HG03108 (cell line): ENCODE measurements around the gene FAM124B.
"Not testable (repeated sequence)": the region's sequence is repeated elsewhere in the genome, so short reads cannot be mapped to it uniquely, and the experiment has no call there.

Experiments used
- ATAC-seq: cut with Tn5 transposase; IDR thresholded peaks from one replicate; pipeline ENCODE4 v1.9.1; 2021; ENCODE audit warnings: moderate library complexity; ENCODE audit not compliant: unreplicated experiment

Gene FAM124B

DNA sequence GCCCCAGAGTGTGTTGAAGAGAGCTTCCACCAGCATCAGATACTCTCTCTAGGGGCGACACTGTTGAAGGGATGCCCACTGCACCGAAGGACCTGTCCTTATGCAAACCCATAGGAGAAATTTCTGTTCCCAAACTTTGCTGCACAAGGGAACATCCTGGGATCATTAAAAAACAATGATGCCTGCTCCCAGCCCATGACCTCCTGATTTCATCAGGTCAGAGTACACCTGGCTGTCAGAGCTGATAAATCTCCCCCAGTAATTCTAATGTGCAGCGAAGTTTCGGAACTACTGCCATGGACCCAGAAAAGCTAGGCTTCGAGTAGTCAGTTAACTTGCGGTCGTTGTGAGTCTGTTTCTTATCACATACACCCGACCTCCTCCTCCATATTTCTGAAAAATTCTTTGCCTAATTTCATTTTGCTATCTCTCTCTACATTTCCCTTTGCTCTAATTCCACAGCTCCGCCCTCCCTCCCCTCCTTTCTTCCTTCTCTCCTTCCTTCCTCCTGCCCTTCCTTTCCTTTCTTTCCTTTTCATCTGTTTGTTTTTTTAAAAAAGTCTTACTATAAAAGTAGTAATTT is 18.8 kb downstream of the FAM124B start:
- no peak for ATAC-seq

DNA sequence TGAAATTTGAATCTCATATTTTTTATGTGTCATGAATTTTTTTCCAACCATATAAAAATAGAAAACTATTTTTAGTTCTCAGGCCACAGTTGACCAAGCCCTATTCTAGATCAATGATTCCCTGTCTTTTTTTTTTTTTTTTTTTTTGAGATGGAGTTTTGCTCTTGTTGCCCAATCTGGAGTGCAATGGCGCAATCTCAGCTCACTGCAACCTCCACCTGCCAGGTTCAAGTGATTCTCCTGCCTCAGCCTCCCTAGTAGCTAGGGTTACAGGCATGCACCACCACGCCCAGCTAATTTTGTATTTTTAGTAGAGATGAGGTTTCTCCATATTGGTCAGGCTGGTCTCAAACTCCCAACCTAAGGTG is 19.6 kb downstream of the FAM124B start:
- not testable (repeated sequence) for ATAC-seq

DNA sequence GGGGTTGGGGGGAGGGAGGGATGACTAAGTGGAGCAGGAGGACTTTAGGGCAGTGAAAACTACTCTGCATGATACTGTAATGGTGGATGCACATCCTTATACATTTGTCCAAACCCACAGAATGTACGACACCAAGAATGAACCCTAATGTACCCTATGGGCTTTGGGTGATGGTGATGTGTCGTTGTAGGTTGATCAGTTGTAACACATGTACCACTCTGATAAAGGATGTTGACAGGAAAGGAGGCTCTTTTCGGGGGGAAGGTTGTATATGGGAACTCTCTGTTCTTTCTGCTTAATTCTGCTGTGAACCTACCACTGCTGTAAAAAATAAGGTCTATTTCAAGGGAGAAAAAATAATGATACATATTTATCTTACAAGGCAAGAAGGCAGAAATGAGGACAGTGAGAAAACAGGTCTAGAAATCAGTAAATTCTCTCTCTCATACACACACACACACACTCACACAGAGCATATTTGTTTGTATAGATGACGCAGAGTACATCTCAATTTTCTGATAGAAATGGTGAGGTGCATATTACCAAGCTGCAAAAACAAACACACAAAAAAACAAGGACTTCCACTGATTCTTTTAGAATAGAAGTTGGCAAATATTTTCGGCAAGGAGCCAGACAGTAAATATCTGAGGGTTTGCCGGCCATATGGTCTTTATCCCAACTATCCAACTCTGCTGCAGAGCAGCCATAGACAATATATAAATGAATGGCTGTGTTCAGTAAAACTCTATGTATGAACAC is 20.2 kb downstream of the FAM124B start:
- ATAC-seq, result no peak

DNA sequence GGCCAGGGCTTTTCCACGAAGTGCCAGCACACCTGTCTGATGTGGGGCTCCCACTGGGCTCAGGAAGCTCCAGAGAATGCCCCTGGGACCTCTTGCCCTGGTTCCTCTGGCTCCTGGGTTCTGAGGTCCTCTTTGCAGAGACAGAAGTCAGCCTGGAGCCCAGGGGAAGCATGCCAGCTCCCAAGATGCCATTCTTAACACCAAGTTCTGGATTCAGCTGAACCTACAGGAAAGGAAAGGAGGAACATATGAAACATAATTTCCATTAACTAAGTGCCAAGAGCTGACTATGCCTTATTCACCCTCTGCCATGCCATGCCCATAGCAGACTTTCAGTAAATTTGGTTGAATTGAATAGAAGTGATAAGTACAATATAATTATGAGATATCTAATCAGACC is 21.9 kb downstream of the FAM124B start:
- ATAC-seq, result no peak

DNA sequence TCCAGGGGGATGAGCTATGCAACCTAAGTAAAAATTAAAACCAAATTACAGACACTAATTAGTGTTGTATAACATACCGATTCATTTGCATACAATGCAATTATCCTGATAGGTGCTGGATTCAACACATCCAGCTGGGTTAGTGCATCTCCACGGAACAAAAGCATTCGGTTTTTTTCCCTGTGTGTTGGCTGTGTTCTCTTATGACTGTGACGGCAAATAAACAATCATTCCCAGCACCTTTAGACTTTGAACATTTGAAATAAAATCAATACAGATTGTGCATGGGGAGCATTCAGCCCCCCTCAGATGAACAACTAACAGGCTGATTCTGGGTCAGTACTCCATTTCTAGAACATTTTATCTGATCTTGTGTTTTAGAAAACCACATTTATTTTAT is 22.7 kb downstream of the FAM124B start:
- ATAC-seq, result no peak

DNA sequence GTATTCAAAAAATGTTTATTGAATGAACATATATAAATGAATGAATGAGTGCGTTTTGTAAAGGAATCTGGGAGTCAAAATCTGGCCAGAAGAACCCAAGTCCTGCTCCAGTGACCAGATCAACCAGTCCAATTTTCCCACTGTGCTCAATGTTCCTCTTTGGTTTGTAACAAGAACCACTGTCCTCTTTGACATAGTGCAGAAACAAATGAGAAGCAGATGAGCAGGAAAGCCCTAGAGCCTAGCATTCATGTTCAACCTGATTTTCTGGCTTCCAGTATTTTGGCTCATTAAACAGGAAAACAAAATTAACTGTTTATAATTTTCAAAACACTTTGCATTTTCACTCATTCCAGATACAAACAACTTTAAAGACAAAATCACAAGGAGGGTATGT is 23.2 kb downstream of the FAM124B start:
- no peak for ATAC-seq

DNA sequence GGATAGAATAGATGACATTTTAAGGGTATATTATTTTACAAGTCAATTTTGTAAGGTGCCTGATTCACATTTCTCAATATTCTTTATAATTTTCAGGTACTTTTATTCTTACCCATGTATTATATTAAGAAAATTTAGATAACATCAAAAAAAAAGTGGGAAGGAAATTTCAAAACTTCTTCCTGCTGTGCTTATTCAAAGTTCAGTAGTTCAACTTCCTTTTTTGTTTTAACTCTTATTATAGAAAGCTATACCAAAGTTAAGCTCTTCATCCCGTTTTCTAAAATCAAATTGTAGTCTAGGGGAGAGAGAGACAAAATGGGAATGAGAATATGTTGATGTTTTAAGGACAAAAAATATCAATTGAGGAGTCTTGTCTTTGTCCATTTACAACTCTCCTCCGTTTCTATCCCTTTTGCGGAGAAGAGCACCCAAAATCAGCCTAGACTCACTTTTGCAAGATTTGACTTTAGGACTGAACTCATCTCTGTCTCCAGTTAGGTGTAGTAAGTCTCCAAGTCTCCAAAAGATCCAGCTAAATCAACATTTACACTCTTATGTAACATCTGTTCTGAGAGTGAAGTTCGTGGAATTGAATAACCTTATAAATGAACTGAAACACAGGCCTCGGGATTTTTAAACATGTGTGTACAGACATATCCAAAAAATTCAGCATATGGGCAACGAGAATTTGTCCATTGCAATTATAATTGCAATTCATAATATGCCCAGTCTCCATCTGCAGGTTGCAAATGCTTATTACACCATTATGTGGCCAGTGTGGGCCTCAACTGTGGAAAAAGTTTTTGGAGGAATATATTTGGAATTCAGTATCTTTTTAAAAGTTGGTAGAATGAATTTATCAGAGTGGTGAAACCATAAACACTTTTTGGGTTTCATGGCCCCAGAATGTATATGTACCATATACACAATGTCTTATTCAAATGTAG is 23.9 kb downstream of the FAM124B start:
- no peak for ATAC-seq

DNA sequence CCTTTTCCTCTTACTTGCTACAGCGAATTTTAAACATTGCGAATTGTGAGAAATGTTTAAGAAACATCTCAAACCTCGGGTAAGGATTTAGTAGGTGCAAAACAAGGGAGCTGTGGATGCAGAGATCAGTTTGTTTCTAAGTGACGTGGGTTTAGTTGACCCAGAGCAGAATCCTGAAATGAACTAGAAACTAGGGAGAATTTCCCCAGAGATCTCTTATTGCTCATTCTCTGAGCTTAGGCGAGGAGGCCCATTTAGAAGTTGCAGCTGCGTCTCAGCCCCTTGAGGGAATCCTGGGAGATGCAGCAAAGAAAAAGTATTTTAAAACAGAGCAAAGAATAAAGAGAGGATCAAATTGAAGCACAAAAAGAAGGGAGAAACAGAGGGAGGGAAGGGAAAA is 29.3 kb downstream of the FAM124B start:
- ATAC-seq, result no peak

DNA sequence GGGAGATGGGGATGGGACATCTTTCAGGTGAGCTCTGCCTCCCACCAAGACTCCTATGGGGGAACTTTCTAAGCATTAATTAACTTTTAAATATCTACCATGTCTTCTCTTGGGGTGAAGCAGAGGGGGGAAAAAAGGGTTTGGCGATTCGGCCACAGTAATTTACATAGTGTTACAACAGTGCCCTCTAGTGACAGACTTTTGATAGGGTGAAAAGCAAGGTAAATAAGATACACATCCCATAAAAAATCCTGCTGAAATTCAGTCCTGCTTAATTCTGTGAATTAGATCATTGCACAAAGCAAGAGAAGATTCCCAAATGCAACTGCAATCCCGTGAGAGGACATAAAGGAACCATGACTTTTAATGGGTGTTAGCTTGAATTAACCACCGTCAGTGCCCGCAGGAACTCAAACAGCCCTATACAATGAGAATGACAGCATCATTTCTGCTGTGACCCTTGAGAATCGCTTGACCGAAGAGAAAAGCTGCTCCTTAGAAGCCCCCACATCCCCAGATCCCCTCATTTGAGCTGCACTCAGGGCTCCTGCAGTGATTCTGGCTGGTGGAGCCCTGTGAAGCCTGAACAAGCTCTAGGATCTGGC is 32.8 kb downstream of the FAM124B start:
- ATAC-seq, result no peak

DNA sequence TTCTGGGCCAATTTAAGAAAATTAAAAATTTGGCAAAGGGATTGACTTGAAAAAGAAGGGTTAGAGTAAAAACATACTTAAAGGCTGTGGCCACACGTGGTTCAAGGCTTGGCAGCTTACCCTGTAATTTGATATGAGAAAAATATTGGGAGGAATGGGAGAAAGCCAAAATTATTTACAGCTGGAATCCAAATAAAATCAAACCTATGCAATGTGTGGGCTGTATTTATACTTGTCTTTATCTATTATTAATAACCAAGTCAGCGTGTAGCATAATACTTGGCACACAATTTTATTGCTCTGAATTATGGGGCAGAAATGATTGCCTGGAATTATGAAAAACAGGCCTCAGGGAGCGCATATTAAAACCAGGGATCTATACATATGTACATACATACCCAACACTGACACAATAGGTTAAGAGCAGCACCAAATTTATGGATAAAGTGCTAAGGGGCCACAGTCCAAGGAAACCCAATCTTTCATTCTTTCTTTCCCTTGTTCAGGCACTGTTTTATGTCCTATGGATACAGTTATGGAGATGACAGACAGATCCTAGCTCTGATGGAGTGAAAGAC is 35.6 kb downstream of the FAM124B start:
- no peak for ATAC-seq

DNA sequence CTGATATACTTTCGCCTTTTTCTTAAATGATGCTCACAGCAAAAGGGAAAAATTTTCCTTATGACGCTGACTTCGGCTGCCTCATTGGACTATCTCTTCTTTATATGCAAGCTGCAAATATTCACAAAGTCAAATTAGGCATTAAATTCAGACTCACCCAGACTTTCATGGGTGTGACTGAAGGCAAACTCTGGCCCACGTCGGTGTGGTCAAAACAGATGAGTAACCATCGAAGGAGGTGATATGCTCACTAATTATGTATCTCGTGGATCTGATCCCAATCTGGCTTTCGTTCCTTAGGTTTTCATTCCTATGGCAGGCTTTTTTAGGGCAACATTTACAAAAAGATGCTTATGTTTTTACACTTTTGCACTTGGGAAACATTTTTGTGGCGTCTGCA is 36.6 kb downstream of the FAM124B start:
- ATAC-seq, result no peak

DNA sequence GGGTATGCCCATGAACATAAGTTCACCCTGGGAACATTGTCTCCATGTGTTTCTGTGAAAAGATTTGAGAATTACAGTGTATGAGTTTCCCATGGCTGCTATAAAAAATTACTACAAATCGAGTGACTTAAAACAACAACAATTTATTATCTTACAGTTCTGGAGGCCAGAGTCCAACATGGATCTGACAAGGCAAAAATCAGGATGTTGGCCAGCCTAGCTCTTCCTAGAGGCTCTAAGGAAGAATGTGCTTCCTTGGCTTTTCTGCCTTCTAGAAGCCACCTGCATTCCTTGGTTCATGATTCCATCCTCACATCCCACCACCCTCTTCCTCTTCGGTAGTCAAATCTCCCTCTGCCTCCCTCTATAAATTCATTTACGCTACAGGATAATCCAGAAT is 38.6 kb downstream of the FAM124B start:
- ATAC-seq, result no peak

DNA sequence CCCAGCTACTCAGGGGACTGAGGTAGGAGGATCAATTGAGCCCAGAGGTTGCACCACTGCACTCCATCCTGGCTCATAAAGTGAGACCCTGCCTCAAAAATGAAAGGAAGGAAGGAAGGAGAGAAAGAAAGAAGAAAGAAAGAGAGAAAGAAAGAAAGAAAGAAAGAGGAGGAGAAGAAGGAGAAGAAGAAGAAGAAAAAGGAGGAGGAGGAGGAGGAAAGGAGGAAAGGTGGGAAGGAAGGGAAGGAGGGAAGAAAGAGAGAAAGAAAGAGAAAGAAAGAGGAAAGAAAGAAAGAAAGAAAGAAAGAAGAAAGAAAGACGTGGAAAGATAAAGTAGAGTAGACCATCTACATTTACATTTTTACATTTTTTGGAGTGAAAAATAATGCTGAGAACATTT is 39.8 kb downstream of the FAM124B start:
- ATAC-seq, result no peak

DNA sequence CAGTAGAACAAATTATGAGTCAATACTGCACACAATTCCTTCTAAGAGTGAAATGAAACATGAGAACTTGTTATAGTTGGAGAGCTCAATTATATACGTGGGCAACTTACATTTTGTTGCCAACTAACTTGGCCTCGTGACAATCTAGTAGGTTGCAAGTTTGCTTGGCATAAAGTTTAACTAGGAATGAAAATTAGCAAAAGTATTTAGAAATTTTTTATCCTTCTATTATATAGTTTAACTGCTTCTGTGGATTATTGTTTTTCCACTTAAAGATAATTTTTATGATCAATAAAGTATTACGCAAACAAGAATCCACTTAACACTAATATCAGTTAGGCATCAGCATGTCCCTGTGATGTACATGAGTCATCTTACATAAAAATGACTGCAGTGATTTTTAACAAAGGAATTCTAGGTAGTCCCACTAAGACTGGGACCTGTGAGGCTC is 41.1 kb downstream of the FAM124B start:
- no peak for ATAC-seq

DNA sequence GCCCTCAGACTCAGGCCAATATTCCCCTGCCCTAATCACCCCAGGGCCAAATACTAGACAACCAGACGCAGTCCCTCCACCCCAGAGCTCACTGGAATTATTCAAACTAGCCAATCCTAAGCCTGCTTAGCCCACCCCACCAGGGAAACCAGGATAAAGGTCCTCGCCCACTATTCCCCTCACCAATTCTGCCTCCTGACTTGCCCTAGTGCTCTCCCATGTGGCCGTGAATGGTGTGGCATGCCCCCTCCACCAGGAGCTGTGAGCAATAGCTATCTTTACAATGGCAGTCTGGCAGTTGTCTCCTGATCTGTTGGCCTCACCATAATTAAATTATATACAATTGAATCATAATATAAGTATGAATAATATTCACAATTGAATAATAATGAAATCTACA is 42.3 kb downstream of the FAM124B start:
- ATAC-seq, result peak; percentile 50

DNA sequence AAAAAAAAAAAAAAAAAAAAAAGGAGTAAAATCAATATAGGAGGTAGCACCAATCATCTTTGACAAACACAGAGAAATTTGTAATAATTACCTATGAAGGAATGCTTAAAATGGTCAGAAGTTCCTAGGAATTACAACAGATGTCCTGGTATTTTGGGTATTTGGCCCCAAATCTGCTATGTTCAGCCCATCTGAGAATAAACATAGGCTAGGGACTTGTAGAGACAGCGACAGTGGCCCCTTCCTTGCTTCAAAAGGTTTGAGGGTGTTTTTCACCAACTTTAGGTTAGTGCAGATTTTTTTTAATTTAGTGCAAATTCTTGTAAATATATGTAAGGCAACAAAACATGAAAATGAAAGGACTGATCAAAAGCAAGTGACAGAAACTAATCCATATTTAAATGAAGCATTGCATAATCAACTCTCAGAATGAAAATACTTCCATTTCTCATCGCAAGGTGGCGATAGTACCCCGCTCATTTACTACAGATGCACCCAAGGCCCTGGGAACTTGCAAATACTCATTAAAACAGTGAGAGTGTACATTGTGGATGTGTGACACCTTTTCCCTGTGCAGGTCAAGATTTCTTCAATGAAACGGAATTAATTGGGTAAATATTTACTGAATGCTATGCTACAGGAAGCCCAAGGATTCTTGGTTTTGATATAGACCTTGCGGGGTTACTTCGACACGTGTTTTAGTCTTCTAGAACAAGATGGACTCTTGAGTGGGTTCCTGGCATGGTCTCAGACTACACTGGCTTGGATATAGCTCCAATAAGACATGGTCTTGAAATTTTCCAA is 44.6 kb downstream of the FAM124B start:
- no peak for ATAC-seq

DNA sequence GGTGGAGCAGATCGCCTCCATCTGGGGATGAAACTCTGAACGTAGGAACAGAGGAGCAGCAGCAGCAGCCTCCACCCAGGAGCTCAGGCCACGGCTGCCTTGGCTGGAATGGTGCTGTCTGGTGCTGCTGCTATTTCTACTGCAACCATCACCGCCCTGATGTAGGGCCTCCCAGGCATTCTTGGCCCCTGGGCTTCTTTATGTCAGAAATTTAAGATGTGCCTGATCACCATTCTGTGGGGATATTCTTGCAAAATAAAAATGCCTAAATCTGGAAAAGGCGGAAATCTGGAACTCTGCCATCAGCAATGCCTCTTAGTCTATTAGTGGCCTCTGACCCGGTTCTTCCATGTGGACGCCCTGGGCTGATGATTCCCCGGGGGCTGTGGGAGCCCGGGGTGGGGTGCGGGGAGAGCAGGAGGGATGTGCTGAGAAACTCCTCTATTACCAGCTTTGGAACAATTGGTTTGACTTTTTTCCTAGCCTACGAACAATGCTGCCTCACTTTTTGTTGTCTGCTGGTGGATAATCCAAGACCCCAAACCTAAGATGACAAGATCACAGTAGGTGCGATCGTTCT is 47.2 kb downstream of the FAM124B start:
- no peak for ATAC-seq

DNA sequence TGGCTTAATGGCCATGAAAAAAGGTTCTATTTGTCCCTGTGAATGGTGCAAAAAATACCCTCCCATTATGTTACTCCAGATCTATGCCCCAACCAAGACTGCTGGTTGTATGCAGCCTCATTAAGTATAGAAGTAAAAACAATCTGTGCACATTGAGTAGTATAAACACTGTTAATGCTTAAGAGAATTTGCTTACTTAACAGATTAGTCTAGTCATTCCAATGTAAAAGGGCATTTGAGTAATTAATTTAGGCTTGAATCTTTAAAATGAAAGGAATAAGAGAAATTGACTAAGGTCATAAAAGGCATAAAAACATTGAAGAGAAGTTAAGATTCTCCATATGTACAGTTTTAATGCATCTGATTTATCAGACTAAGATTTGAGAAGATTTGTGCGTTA is 51.2 kb downstream of the FAM124B start:
- no peak for ATAC-seq

DNA sequence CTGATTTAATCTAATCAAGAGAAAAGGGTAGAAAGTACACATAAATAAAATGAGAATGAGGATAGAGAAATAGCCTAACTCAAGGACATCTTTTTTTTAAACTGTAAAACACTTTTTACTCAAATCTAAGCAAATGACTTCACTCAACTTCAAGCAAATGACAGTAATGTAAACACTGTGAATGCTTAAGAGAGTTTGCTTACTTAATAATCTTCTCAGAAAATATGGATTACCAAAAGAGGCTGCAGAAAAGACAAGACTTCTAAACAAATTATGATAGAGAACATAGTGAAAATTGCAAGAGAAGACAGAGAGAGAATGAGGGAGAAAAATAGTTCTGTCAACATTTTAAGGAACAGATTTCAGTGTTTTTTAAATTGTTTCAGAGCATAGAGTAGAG is 52.5 kb downstream of the FAM124B start:
- no peak for ATAC-seq
